Astrocyte (in vitro differentiated cells and primary cell): ENCODE data around the gene ST6GALNAC2.

Experiments used
- EZH2 ChIP-seq: IDR thresholded peaks from 2 replicates; pipeline ENCODE4 v1.6.1; 2012; ENCODE audit warnings: mild to moderate bottlenecking, low read length, inconsistent platforms; ENCODE audit not compliant: insufficient read depth
- TF ChIP-seq, protein P1 (sequence below): IDR thresholded peaks from 2 replicates; pipeline ENCODE4 v1.5.1; 2011; ENCODE audit warnings: low read depth, mild to moderate bottlenecking, inconsistent platforms, low read length, moderate library complexity; ENCODE audit not compliant: insufficient read depth

DNA sequence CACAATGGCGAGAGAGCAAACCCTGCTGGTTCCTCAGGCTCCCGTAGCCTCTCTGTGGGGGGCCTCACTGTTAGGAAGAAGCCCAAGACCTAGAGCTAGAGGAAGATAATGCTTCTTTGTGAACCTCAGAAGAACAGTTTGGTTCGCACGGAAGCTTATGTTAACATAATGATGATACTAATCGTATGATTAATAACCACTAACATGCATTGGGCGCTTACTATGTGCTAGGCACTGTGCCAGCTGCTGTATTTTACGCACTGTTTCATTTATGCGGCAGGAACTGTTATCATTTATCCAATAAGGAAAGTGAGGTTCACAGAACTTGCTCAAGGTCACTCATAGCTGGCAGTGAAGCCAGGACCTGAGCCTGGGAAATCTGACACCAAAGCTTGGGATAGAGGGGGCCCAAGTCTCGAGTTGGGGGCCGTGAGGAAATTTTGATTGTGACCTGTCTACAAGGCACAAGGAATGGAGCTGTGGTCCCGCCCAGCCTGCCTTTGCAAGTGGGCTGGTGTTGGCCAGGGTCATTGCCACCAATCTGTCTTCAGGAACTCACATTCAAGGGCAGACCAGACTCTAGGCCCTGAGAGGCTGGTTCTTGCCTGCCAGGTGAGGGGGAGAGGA is 39.0 kb downstream of the ST6GALNAC2 start:
- no peak for TF ChIP-seq EZH2
- TF ChIP-seq, protein P1, sequence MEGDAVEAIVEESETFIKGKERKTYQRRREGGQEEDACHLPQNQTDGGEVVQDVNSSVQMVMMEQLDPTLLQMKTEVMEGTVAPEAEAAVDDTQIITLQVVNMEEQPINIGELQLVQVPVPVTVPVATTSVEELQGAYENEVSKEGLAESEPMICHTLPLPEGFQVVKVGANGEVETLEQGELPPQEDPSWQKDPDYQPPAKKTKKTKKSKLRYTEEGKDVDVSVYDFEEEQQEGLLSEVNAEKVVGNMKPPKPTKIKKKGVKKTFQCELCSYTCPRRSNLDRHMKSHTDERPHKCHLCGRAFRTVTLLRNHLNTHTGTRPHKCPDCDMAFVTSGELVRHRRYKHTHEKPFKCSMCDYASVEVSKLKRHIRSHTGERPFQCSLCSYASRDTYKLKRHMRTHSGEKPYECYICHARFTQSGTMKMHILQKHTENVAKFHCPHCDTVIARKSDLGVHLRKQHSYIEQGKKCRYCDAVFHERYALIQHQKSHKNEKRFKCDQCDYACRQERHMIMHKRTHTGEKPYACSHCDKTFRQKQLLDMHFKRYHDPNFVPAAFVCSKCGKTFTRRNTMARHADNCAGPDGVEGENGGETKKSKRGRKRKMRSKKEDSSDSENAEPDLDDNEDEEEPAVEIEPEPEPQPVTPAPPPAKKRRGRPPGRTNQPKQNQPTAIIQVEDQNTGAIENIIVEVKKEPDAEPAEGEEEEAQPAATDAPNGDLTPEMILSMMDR: no peak
